ENCODE data around the gene THBS1. TPM values are rescaled to one million over a fixed set of nuclear protein-coding genes. Genes with fewer than 3 reads are reported as not detected.

Gene THBS1
- total RNA-seq, 1 donor from 2014 or later, result 725 TPM

GRCh38 chr15:39629906-39630305, 49.0 kb downstream of the THBS1 start:
- Histone ChIP-seq H3K9me3 (no peaks in the 10 kb centered on the region), H3K4me1 (peaks cover 4 to 9% of the 10 kb centered on the region in 2 donors), H3K27ac (no peak overlapping the region), H3K36me3 (no peaks in the 10 kb centered on the region), H3K27me3 (no peaks in the 10 kb centered on the region), H3K4me3 (no peak overlapping the region)
- intact Hi-C loops (cut with DNase I), result no loop called here
- no peak for DNase-seq (ENCODE audit: low spot score in 2 of 2)
- TF ChIP-seq CTCF (IDR thresholded peaks at IDR 0.05), result no peak

GRCh38 chr15:39631357-39631756, 50.5 kb downstream of the THBS1 start:
- Histone ChIP-seq H3K27ac (no peak overlapping the region), H3K9me3 (no peaks in the 10 kb centered on the region), H3K27me3 (no peaks in the 10 kb centered on the region), H3K4me3 (no peak overlapping the region), H3K4me1 (peaks cover 0 to 3% of the 10 kb centered on the region in 2 donors), H3K36me3 (no peaks in the 10 kb centered on the region)
- no peak for DNase-seq (ENCODE audit: low spot score in 2 of 2)
- no peak for TF ChIP-seq CTCF (IDR thresholded peaks at IDR 0.05)
- intact Hi-C loops (cut with DNase I), result no loop called here

GRCh38 chr15:39638041-39638440, 57.2 kb downstream of the THBS1 start:
- Histone ChIP-seq H3K27ac (no peak overlapping the region), H3K27me3 (no peaks in the 10 kb centered on the region), H3K4me1 (peaks cover 0 to 4% of the 10 kb centered on the region in 2 donors), H3K36me3 (no peaks in the 10 kb centered on the region), H3K4me3 (no peak overlapping the region), H3K9me3 (no peaks in the 10 kb centered on the region)
- intact Hi-C loops (cut with DNase I), result no loop called here
- no peak for TF ChIP-seq CTCF (IDR thresholded peaks at IDR 0.05)
- DNase-seq (ENCODE audit: low spot score in 2 of 2), result no peak

GRCh38 chr15:39639037-39639436, 58.2 kb downstream of the THBS1 start:
- TF ChIP-seq CTCF (IDR thresholded peaks at IDR 0.05), result no peak
- Histone ChIP-seq H3K27ac (no peak overlapping the region), H3K9me3 (no peaks in the 10 kb centered on the region), H3K4me3 (no peak overlapping the region), H3K36me3 (no peaks in the 10 kb centered on the region), H3K4me1 (peaks cover 0 to 4% of the 10 kb centered on the region in 2 donors), H3K27me3 (no peaks in the 10 kb centered on the region)
- intact Hi-C loops (cut with DNase I), result no loop called here
- no peak for DNase-seq (ENCODE audit: low spot score in 2 of 2)

GRCh38 chr15:39640665-39641064, 59.8 kb downstream of the THBS1 start:
- intact Hi-C loops (cut with DNase I), result no loop called here
- TF ChIP-seq CTCF (IDR thresholded peaks at IDR 0.05), result no peak
- no peaks in the 10 kb centered on the region for H3K36me3 ChIP-seq
- no peak overlapping the region for H3K4me3 ChIP-seq
- DNase-seq (ENCODE audit: low spot score in 2 of 2), result no peak
- H3K4me1 ChIP-seq, result peaks cover 0 to 4% of the 10 kb centered on the region in 2 donors
- no peaks in the 10 kb centered on the region for H3K27me3 ChIP-seq
- no peak overlapping the region for H3K27ac ChIP-seq
- no peaks in the 10 kb centered on the region for H3K9me3 ChIP-seq
